H9 (cell line): ENCODE data around the gene FETUB. TPM values are rescaled to one million over a fixed set of nuclear protein-coding genes. Genes with fewer than 3 reads are reported as not detected.

ENCODE experiments used
- DNase-seq: peaks from one replicate; pipeline ENCODE4 v3.0.0-alpha.2; 2017
- H2AFZ ChIP-seq: one replicate; pipeline ENCODE4 v1.6.1; 2013; ENCODE audit warnings: mild to moderate bottlenecking, low read length, control low read depth, moderate library complexity
- H2AK5ac ChIP-seq: 2 replicates; pipeline ENCODE4 v1.6.1; 2013; ENCODE audit warnings: low read length, control low read depth, mixed read lengths; ENCODE audit not compliant: insufficient read length
- H2BK120ac ChIP-seq: one replicate; pipeline ENCODE4 v1.6.1; 2013; ENCODE audit warnings: low read depth, mild to moderate bottlenecking, low read length, control low read depth, inconsistent platforms; ENCODE audit not compliant: poor library complexity, severe bottlenecking
- H2BK12ac ChIP-seq: 2 replicates; pipeline ENCODE4 v1.6.1; 2013; ENCODE audit warnings: low read length, control low read depth, mixed read lengths, low read depth; ENCODE audit not compliant: insufficient read length
- H2BK15ac ChIP-seq: 2 replicates; pipeline ENCODE4 v1.6.1; 2013; ENCODE audit warnings: low read depth, low read length, control low read depth
- H2BK20ac ChIP-seq: one replicate; pipeline ENCODE4 v1.6.1; 2013; ENCODE audit warnings: low read depth, mild to moderate bottlenecking, low read length, control low read depth, inconsistent platforms; ENCODE audit not compliant: poor library complexity, severe bottlenecking
- H2BK5ac ChIP-seq: 2 replicates; pipeline ENCODE4 v1.6.1; 2013; ENCODE audit warnings: low read length, control low read depth, mixed read lengths; ENCODE audit not compliant: insufficient read length
- H3K14ac ChIP-seq: 2 replicates; pipeline ENCODE4 v1.6.1; 2013; ENCODE audit warnings: low read length, control low read depth; ENCODE audit not compliant: insufficient read depth
- H3K18ac ChIP-seq: 2 replicates; pipeline ENCODE4 v1.6.1; 2013; ENCODE audit warnings: low read depth, mild to moderate bottlenecking, mixed read lengths, low read length, control low read depth; ENCODE audit not compliant: insufficient read length
- H3K23ac ChIP-seq: 2 replicates; pipeline ENCODE4 v1.6.1; 2013; ENCODE audit warnings: low read length, control low read depth, mixed read lengths, low read depth; ENCODE audit not compliant: insufficient read length
- H3K23me2 ChIP-seq: 2 replicates; pipeline ENCODE4 v1.6.1; 2013; ENCODE audit warnings: low read depth, mild to moderate bottlenecking, mixed read lengths, low read length, control low read depth; ENCODE audit not compliant: insufficient read length, poor library complexity, severe bottlenecking
- H3K27ac ChIP-seq: 2 replicates; pipeline ENCODE4 v1.5.1; 2013; ENCODE audit warnings: low read length, control low read depth, mixed read lengths, low read depth; ENCODE audit not compliant: insufficient read length
- H3K27me3 ChIP-seq: 2 replicates; pipeline ENCODE4 v1.6.1; 2013; ENCODE audit warnings: low read length, control low read depth, inconsistent platforms; ENCODE audit not compliant: insufficient read depth
- H3K4ac ChIP-seq: 2 replicates; pipeline ENCODE4 v1.6.1; 2013; ENCODE audit warnings: low read depth, mild to moderate bottlenecking, control low read depth, inconsistent platforms, low read length, moderate library complexity
- H3K4me1 ChIP-seq: 2 replicates; pipeline ENCODE4 v1.6.1; 2013; ENCODE audit warnings: low read length, control low read depth, inconsistent platforms; ENCODE audit not compliant: insufficient read depth
- H3K4me2 ChIP-seq: 2 replicates; pipeline ENCODE4 v1.6.1; 2013; ENCODE audit warnings: low read length, control low read depth, mixed read lengths; ENCODE audit not compliant: insufficient read length, insufficient read depth
- H3K56ac ChIP-seq: 2 replicates; pipeline ENCODE4 v1.6.1; 2013; ENCODE audit warnings: low read depth, mild to moderate bottlenecking, mixed read lengths, low read length, control low read depth; ENCODE audit not compliant: insufficient read length
- H3K79me1 ChIP-seq: 2 replicates; pipeline ENCODE4 v1.6.1; 2013; ENCODE audit warnings: low read depth, mild to moderate bottlenecking, moderate library complexity, low read length, control low read depth, inconsistent platforms; ENCODE audit not compliant: insufficient read depth, poor library complexity, severe bottlenecking
- H3K79me2 ChIP-seq: 2 replicates; pipeline ENCODE4 v1.6.1; 2013; ENCODE audit warnings: low read length, control low read depth, inconsistent platforms; ENCODE audit not compliant: insufficient read depth
- H3K9ac ChIP-seq: 2 replicates; pipeline ENCODE4 v1.6.1; 2013; ENCODE audit warnings: low read length, control low read depth, mixed read lengths; ENCODE audit not compliant: insufficient read length; ENCODE audit errors: extremely low read depth
- H3K9me3 ChIP-seq: one replicate; pipeline ENCODE4 v1.6.1; 2013; ENCODE audit warnings: low read depth, low read length, inconsistent platforms; ENCODE audit not compliant: control insufficient read depth
- H3T11ph ChIP-seq: one replicate; pipeline ENCODE4 v1.6.1; 2013; ENCODE audit warnings: mild to moderate bottlenecking, low read length, control low read depth, inconsistent platforms
- H4K20me1 ChIP-seq: one replicate; pipeline ENCODE4 v1.6.1; 2013; ENCODE audit not compliant: control insufficient read depth, insufficient read length, insufficient read depth
- H4K5ac ChIP-seq: 2 replicates; pipeline ENCODE4 v1.6.1; 2013; ENCODE audit warnings: low read depth, mild to moderate bottlenecking, mixed read lengths, low read length, control low read depth; ENCODE audit not compliant: insufficient read length
- H4K8ac ChIP-seq: replicated peaks from 2 replicates; pipeline ENCODE4 v1.6.1; 2013; ENCODE audit warnings: low read length, control low read depth, mixed read lengths, low read depth; ENCODE audit not compliant: insufficient read length
- H4K91ac ChIP-seq: 2 replicates; pipeline ENCODE4 v1.6.1; 2013; ENCODE audit warnings: low read depth, mild to moderate bottlenecking, moderate library complexity, mixed read lengths, low read length, control low read depth; ENCODE audit not compliant: insufficient read length
- H3K27ac Mint-ChIP-seq, 3 experiments: 2 replicates in 2 of 3; 3 replicates in 1 of 3; pipeline ENCODE4 v1.8.0; 2020 to 2021; ENCODE audit warnings: mixed read lengths in 3 of 3, mild to moderate bottlenecking in 1 of 3, moderate library complexity in 1 of 3
- H3K27me3 Mint-ChIP-seq: 2 replicates; pipeline ENCODE4 v1.8.0; 2021; ENCODE audit warnings: low read depth, mild to moderate bottlenecking, moderate library complexity, mixed read lengths
- H3K36me3 Mint-ChIP-seq, 3 experiments: 2 replicates in 2 of 3; 3 replicates in 1 of 3; pipeline ENCODE4 v1.8.0; 2020 to 2021; ENCODE audit warnings: low read depth in 3 of 3, mixed read lengths in 3 of 3; ENCODE audit not compliant: insufficient read depth in 1 of 3
- H3K4me1 Mint-ChIP-seq, 2 experiments: 2 replicates each; pipeline ENCODE4 v1.8.0; 2020; ENCODE audit warnings: mixed read lengths in 2 of 2
- H3K4me3 Mint-ChIP-seq, 2 experiments: 2 replicates in 1 of 2; 3 replicates in 1 of 2; pipeline ENCODE4 v1.8.0; 2020 to 2021; ENCODE audit warnings: mild to moderate bottlenecking in 2 of 2, mixed read lengths in 2 of 2, moderate library complexity in 1 of 2
- H3K9me3 Mint-ChIP-seq, 2 experiments: 2 replicates in 1 of 2; 3 replicates in 1 of 2; pipeline ENCODE4 v1.8.0; 2020; ENCODE audit warnings: mild to moderate bottlenecking in 2 of 2, mixed read lengths in 2 of 2, moderate library complexity in 1 of 2
- CTCF ChIP-seq: fragments of 200-600 bp; sonication (generic); conservative IDR thresholded peaks from 3 replicates; pipeline ENCODE4 v1.8.0; 2021; ENCODE audit warnings: antibody characterized with exemption, mild to moderate bottlenecking
- WGBS: extraction: QIAGEN DNeasy Blood & Tissue Kit; methylation state at CpG from one replicate; pipeline ENCODE4 v1.1.7; 2013; ENCODE audit warnings: missing lambda C conversion rate, low lambda C conversion rate, mixed read lengths; ENCODE audit not compliant: insufficient read length; ENCODE audit errors: extremely low coverage; 5-methylcytosine and 5-hydroxymethylcytosine counted together
- total RNA-seq: library from RNA; stranded (reverse); gene quantifications from 2 replicates; pipeline ENCODE4 v1.2.1, GENCODE V29; 2021

The FETUB gene
- total RNA-seq, 1 experiment from 2014 or later = not detected

GRCh38 chr3:186653080-186653707 lies 13.0 kb downstream of the FETUB start:
- no peak overlapping the region for H2AFZ ChIP-seq
- no CpG with 5 or more reads among the region's 7 CpGs for WGBS
- no peak overlapping the region for H3K56ac ChIP-seq
- no peak for DNase-seq
- no peak overlapping the region for H4K8ac ChIP-seq
- H3K4me1 ChIP-seq = no peaks in the 10 kb centered on the region
- H3K9me3 ChIP-seq = no peaks in the 10 kb centered on the region
- H2AK5ac ChIP-seq = no peak overlapping the region
- H2BK12ac ChIP-seq = no peak overlapping the region
- no peak overlapping the region for H3K9ac ChIP-seq
- H3K23ac ChIP-seq = no peak overlapping the region
- H2BK5ac ChIP-seq = no peak overlapping the region
- no peak for TF ChIP-seq CTCF
- H2BK120ac ChIP-seq = no peak overlapping the region
- no peaks in the 10 kb centered on the region for H3K27me3 ChIP-seq
- no peak overlapping the region for H3K18ac ChIP-seq
- no peak overlapping the region for H4K5ac ChIP-seq
- no peak overlapping the region for H3K27ac Mint-ChIP-seq
- H3T11ph ChIP-seq = no peak overlapping the region
- H3K23me2 ChIP-seq = no peaks in the 10 kb centered on the region
- no peak overlapping the region for H3K27ac ChIP-seq
- H3K27me3 Mint-ChIP-seq = peaks cover 3% of the 10 kb centered on the region; the same call in 1 of the 2 replicates
- no peak overlapping the region for H2BK15ac ChIP-seq
- no peak overlapping the region for H2BK20ac ChIP-seq
- no peak overlapping the region for H3K14ac ChIP-seq
- no peak overlapping the region for H3K4ac ChIP-seq
- no peaks in the 10 kb centered on the region for H3K79me2 ChIP-seq
- H3K4me3 Mint-ChIP-seq = no peak overlapping the region
- H3K79me1 ChIP-seq = no peaks in the 10 kb centered on the region
- no peaks in the 10 kb centered on the region for H4K20me1 ChIP-seq
- no peak overlapping the region for H4K91ac ChIP-seq
- peaks cover 14 to 25% of the 10 kb centered on the region in 2 experiments for H3K4me1 Mint-ChIP-seq
- no peak overlapping the region for H3K4me2 ChIP-seq
- H3K36me3 Mint-ChIP-seq = peaks cover 5 to 10% (median 5%) of the 10 kb centered on the region in 3 experiments
- H3K9me3 Mint-ChIP-seq = peaks cover 8% of the 10 kb centered on the region in 2 experiments
